Stomach smooth muscle (tissue), 2 donors: ENCODE measurements around the gene DCST1.

Experiments used
- H3K27ac ChIP-seq: one replicate; pipeline ENCODE4 v1.7.0; 2013; ENCODE audit warnings: mild to moderate bottlenecking, low read length, inconsistent platforms
- H3K27me3 ChIP-seq, 2 donors: one replicate each; pipeline ENCODE4 v1.7.0; 2013; ENCODE audit warnings: low read length in 2 of 2; ENCODE audit not compliant: insufficient read depth in 2 of 2, control insufficient read depth in 1 of 2
- H3K36me3 ChIP-seq, 2 donors: one replicate each; pipeline ENCODE4 v1.7.0; 2013; ENCODE audit warnings: low read length in 2 of 2; ENCODE audit not compliant: control insufficient read depth in 2 of 2, insufficient read depth in 2 of 2
- H3K4me1 ChIP-seq: one replicate; pipeline ENCODE4 v1.7.0; 2013; ENCODE audit warnings: low read length; ENCODE audit not compliant: control insufficient read depth, insufficient read depth
- H3K4me3 ChIP-seq, 2 donors: one replicate each; pipeline ENCODE4 v1.7.0; 2013; ENCODE audit warnings: low read length in 2 of 2
- H3K9ac ChIP-seq, 2 donors: one replicate each; pipeline ENCODE4 v1.7.0; 2013; ENCODE audit warnings: low read length in 2 of 2, mild to moderate bottlenecking in 1 of 2
- H3K9me3 ChIP-seq, 2 donors: one replicate each; pipeline ENCODE4 v1.7.0; 2013; ENCODE audit warnings: low read length in 2 of 2; ENCODE audit not compliant: control insufficient read depth in 2 of 2
- donor health status: healthy.
- donor health status: Pancreatic carcinoma.

The DCST1 gene

GRCh38 chr1:155094622-155094948, 61.0 kb downstream of the DCST1 start:
- H3K9me3 ChIP-seq = no peaks in the 10 kb centered on the region
- no peaks in the 10 kb centered on the region for H3K36me3 ChIP-seq
- peak overlapping the region; percentile 14 to 36 for H3K9ac ChIP-seq
- H3K4me3 ChIP-seq = no peak overlapping the region
- peak overlapping the region; percentile 62 for H3K27ac ChIP-seq
- no peaks in the 10 kb centered on the region for H3K27me3 ChIP-seq
- peaks cover 23% of the 10 kb centered on the region for H3K4me1 ChIP-seq

GRCh38 chr1:155099331-155099730, 65.7 kb downstream of the DCST1 start:
- no peaks in the 10 kb centered on the region for H3K36me3 ChIP-seq
- H3K27ac ChIP-seq = no peak overlapping the region
- H3K9me3 ChIP-seq = no peaks in the 10 kb centered on the region
- no peak overlapping the region for H3K4me3 ChIP-seq
- no peak overlapping the region for H3K9ac ChIP-seq
- no peaks in the 10 kb centered on the region for H3K27me3 ChIP-seq
- H3K4me1 ChIP-seq = peaks cover 3% of the 10 kb centered on the region
